GM19467 (cell line): ENCODE data around the gene SLC26A1.

Experiments used
- ATAC-seq: cut with Tn5 transposase; IDR thresholded peaks from one replicate; pipeline ENCODE4 v1.9.1; 2021; ENCODE audit warnings: mild to moderate bottlenecking, moderate library complexity; ENCODE audit not compliant: unreplicated experiment

Gene SLC26A1

GRCh38 chr4:1029529-1029928 lies 36.3 kb upstream of the SLC26A1 start:
- no peak for ATAC-seq

- ATAC-seq = no peak
Observed at GRCh38 chr4:1028574-1029220, 35.5 kb upstream of the SLC26A1 start.

GRCh38 chr4:1027915-1028238 lies 34.7 kb upstream of the SLC26A1 start:
- no peak for ATAC-seq

GRCh38 chr4:1027219-1027914 lies 34.2 kb upstream of the SLC26A1 start:
- no peak for ATAC-seq

- ATAC-seq = peak; percentile 42
Observed at GRCh38 chr4:1026115-1026514, 32.9 kb upstream of the SLC26A1 start.

GRCh38 chr4:1024882-1025545 lies 31.8 kb upstream of the SLC26A1 start:
- ATAC-seq = no peak

GRCh38 chr4:1023895-1024740 lies 30.9 kb upstream of the SLC26A1 start:
- ATAC-seq = no peak

GRCh38 chr4:1023075-1023640 lies 30.0 kb upstream of the SLC26A1 start:
- ATAC-seq = no peak

- no peak for ATAC-seq
Observed at GRCh38 chr4:1022739-1023066, 29.5 kb upstream of the SLC26A1 start.

- no peak for ATAC-seq
Observed at GRCh38 chr4:1022051-1022738, 29.0 kb upstream of the SLC26A1 start.

- peak; percentile 73 for ATAC-seq
Observed at GRCh38 chr4:1021386-1022050, 28.3 kb upstream of the SLC26A1 start.

GRCh38 chr4:1019729-1020470 lies 26.7 kb upstream of the SLC26A1 start:
- no peak for ATAC-seq

- no peak for ATAC-seq
Observed at GRCh38 chr4:1019320-1019719, 26.1 kb upstream of the SLC26A1 start.

- ATAC-seq = no peak
Observed at GRCh38 chr4:1018147-1019020, 25.2 kb upstream of the SLC26A1 start.

- ATAC-seq = no peak
Observed at GRCh38 chr4:1017706-1018105, 24.5 kb upstream of the SLC26A1 start.

- no peak for ATAC-seq
Observed at GRCh38 chr4:1017211-1017610, 24.0 kb upstream of the SLC26A1 start.

- ATAC-seq = no peak
Observed at GRCh38 chr4:1015746-1016145, 22.5 kb upstream of the SLC26A1 start.

- ATAC-seq = no peak
Observed at GRCh38 chr4:1015179-1015578, 22.0 kb upstream of the SLC26A1 start.
